Measurements from ENCODE around the gene TOR1AIP1.
"Not testable (repeated sequence)": the region's sequence is repeated elsewhere in the genome, so short reads cannot be mapped to it uniquely, and the experiment has no call there.

TOR1AIP1 gene
- total RNA-seq, result 112 to 126 reads per million in 2 experiments

DNA sequence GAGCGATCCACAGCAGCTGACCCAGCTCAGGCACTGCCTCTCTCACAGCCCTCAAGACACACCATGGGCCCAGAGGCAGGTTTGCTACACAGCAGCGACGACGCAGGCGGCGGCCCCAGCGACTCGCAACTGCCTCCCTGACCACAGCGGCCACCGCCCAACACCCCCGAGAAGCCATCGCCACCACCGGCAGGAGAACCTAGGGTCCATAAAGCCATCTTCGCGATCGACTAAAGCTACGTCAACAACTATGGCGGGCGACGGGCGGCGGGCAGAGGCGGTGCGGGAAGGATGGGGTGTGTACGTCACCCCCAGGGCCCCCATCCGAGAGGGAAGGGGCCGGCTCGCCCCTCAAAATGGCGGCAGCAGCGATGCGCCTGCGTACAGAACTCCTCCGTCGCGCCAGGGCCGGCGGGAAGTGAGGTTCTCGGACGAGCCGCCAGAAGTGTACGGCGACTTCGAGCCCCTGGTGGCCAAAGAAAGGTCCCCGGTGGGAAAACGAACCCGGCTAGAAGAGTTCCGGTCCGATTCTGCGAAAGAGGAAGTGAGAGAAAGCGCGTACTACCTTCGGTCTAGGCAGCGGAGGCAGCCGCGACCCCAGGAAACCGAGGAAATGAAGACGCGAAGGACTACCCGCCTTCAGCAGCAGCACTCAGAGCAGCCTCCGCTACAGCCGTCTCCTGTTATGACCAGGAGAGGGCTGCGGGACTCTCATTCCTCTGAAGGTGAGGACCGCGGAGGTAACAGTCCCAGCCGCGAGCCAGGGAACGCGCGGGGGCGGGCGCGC is at the start of gene TOR1AIP1:
TSS of gene TOR1AIP1 (plus strand) at position 33 of the 787 bp plus-strand sequence. CDS start at position 251, 218 bp downstream.
- peak; percentile 95 for DNase-seq (ENCODE audit: low read depth)

GRCh38 chr1:179836686-179837445 is 45.2 kb upstream of the TOR1AIP1 start:
- DNase-seq (ENCODE audit: low read depth), result not testable (repeated sequence)

DNA sequence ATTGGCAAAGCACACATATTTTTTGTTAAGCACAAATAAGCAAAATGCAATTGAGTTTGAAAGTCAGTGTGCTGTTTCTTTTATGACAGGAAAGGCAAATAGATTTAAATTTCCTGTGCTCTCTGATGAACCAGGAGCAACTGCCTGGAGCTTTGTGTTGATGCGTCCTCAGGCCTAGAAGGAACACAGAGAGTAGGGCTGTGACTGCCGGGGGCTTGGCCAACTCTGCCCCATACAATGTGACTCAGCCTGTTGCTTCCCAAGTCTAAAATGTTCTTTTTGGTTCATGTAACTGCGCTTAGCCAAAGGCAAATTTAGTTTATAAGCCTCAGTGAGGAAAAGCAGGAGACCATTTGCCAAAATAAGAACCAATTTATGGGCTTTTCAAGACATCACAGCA is 42.0 kb upstream of the TOR1AIP1 start:
- DNase-seq (ENCODE audit: low read depth), result no peak

DNA sequence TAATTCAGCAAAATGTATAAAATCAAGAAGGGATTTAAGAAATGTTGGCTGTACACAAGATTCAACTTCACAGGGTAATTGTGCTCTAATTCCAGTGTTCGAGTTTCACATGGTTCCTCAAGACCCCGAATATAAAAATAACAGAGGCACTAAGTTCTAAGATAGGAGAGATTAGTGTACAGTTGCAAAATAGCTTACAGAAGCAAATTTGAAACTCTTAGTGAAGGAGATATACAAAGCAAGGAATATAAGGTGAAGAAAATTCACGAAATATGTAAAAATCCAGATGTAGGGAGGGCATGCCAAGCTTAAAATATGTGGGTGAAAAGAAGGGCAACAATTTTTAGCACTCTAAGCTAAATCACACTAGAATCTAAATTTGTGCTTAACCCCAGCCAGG is 33.9 kb upstream of the TOR1AIP1 start:
- no peak for DNase-seq (ENCODE audit: low read depth)

GRCh38 chr1:179853102-179853501 is 29.0 kb upstream of the TOR1AIP1 start:
- DNase-seq (ENCODE audit: low read depth), result no peak

DNA sequence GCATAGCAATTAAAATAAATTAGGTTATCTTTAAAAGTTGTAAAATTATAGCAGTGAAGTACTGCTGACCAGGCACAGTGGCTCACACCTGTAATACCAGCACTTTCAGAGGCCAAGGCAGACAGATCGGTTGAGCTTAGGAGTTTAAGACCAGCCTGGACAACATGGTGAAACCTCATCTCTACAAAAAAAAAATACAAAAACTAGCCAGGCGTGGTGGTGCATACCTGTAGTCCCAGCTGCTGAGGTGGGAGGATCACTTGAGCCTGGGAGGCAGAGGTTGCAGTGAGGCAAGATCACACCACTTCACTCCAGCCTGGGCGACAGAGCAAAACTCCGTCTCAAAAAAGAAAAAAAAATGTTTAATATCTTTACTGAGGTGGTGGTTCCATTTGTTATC is 26.3 kb upstream of the TOR1AIP1 start:
- not testable (repeated sequence) for DNase-seq (ENCODE audit: low read depth)

DNA sequence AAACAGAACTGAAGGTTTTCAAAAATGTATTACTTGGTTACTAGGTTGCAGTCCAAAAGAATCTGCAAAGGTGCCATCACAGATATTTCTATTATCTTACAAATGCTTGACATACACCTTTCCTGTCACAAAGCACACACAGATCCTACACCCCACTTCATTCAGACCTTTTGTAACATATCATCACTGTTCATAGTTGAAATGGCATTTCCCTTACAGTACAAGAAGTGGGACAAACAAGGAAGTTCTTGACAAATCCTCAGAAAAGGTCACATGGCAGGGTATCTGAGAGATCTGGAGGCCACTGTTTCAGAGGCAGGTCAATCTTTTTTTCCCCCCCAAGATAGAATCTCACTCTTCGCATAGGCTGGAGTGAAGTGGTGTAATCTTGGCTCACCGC is 25.8 kb upstream of the TOR1AIP1 start:
- no peak for DNase-seq (ENCODE audit: low read depth)

GRCh38 chr1:179857009-179857408 is 25.1 kb upstream of the TOR1AIP1 start:
- DNase-seq (ENCODE audit: low read depth), result no peak

GRCh38 chr1:179860652-179861051 is 21.4 kb upstream of the TOR1AIP1 start:
- DNase-seq (ENCODE audit: low read depth), result no peak

- no peak for DNase-seq (ENCODE audit: low read depth)
Observed at GRCh38 chr1:179865377-179865776, 16.7 kb upstream of the TOR1AIP1 start.

GRCh38 chr1:179866616-179867015 is 15.5 kb upstream of the TOR1AIP1 start:
- DNase-seq (ENCODE audit: low read depth), result no peak

GRCh38 chr1:179867493-179868330 is 14.4 kb upstream of the TOR1AIP1 start:
- DNase-seq (ENCODE audit: low read depth), result peak; percentile 31

- DNase-seq (ENCODE audit: low read depth), result no peak
Observed at GRCh38 chr1:179870870-179871269, 11.2 kb upstream of the TOR1AIP1 start.

- no peak for DNase-seq (ENCODE audit: low read depth)
Observed at GRCh38 chr1:179871940-179872339, 10.1 kb upstream of the TOR1AIP1 start.

- DNase-seq (ENCODE audit: low read depth), result no peak
Observed at GRCh38 chr1:179872558-179872957, 9.5 kb upstream of the TOR1AIP1 start.

DNA sequence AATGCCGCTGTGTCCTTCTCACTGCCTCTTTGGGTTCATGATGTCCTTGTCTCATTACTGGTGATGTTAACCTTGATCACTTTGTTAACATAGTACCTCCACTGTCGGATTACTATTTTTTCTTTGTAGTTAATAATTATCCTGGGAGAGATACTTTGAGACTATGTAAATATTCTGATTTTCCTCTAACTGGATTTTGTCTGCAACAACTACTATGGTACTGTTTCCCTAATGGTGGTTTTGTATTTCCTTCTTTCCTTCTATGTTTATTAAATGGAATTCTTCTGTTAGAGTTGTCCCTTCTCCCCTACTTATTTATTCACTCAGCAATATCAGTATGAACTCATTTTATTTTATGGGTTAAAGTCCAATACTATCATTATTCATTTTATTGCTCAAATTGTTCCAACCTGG is 8.6 kb upstream of the TOR1AIP1 start:
- DNase-seq (ENCODE audit: low read depth), result no peak

- no peak for DNase-seq (ENCODE audit: low read depth)
Observed at GRCh38 chr1:179875596-179876299, 6.3 kb upstream of the TOR1AIP1 start.

GRCh38 chr1:179876300-179876715 is 5.8 kb upstream of the TOR1AIP1 start:
- DNase-seq (ENCODE audit: low read depth), result no peak

GRCh38 chr1:179877586-179878265 is 4.4 kb upstream of the TOR1AIP1 start, which contains the start of gene TOR1AIP2:
TOR1AIP2 (minus strand) TSS chr1:179877803; CDS start chr1:179852665, 25,138 bp downstream.
- DNase-seq (ENCODE audit: low read depth), result peak; percentile 77

DNA sequence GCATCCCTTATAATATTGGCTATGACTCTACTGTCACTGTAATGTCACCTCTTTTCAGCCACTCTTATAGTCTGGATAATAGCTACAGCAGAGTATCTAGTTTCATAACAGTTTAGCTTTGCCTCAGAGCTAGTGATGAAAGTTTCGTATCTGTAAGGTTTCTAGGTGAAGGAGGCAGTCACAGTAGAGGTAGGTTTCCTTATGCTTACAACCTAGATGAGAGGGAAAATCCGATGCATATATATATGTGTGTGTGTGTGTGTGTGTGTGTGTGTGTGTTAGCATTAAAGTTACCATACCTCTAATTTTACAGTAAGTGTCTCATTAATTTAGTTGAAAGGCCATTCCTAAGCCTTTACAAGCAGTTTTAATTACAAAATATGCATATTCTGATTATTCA is 2.3 kb upstream of the TOR1AIP1 start:
- no peak for DNase-seq (ENCODE audit: low read depth)

Measured in T follicular helper cell (primary cell).